GM21447 (cell line): Measurements from ENCODE around the gene FRZB.

Experiments used
- ATAC-seq: cut with Tn5 transposase; IDR thresholded peaks from one replicate; pipeline ENCODE4 v1.9.1; 2021; ENCODE audit not compliant: unreplicated experiment

Gene FRZB

DNA sequence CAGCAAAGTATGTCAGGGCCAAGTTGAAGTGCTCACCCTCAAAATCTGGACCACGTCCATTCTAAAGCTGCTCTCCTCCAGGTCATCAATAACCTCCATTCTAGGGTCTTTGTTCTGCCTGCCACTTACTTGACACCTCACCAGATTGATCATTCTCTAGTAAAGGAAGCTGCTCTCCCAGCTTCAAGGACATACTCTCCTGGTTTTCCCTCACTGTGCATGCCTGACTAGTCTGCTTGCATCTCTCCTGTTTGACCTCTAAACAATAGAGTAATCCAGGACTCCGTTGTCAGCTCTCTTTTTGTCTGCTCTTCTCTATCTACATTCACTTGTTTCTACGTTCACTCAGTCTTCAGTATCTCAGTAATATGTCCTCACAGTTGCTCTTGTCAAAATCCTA lies 59.1 kb downstream of the FRZB start:
- no peak for ATAC-seq

DNA sequence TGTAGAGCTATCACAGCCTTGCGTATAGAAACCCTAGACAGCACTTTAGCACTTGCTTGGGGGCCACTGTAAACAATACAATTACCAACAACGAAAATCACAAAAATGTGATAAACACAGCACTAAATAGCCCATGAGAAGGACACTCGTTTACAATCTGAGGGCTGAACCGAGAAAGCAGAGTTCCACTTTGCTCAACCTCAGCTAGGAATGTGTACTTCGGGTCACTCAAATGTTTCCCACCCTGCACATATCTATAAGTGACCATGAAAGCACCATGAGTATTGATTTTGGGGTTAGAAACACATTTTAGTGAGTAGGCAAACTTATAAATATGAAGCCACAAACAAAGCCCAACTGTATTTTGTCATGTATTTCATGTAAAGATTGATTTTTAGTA lies 62.3 kb downstream of the FRZB start:
- no peak for ATAC-seq

DNA sequence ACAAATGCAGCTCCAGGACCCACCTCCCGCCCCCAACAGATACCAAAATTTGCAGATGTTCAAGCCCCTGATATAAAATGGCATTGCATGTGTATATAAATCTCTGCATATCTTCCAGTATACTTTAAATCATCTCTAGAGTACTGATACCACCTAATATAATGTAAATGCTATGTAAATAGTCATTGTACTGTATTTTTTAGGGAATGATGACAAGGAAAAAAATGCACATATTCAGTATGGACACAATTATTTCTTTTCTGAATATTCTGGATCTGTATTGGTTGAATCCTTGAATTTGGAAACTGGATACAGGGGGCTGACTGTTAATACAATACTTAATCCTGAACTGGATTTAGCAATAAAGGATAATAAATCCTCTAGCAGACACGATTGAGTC lies 67.7 kb downstream of the FRZB start:
- ATAC-seq = no peak

DNA sequence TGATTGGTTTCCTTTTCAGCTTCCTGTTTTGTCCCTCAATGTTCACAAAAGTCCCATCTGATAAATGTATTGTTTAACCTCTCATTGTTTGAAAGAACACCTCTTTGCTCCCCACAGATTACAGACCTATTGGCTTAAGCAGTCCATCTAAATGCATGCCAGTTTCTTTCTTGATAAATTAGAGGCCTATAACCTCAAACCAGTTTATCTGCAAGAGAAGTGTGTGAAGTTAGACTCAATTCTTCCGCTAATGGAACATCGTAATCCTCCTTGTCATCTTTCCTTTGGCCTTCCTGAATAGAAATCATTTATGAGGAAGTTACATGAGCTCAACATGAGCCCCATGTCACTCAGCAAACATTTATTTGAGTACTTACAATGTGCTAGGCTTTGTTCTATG lies 74.0 kb downstream of the FRZB start:
- ATAC-seq = no peak

DNA sequence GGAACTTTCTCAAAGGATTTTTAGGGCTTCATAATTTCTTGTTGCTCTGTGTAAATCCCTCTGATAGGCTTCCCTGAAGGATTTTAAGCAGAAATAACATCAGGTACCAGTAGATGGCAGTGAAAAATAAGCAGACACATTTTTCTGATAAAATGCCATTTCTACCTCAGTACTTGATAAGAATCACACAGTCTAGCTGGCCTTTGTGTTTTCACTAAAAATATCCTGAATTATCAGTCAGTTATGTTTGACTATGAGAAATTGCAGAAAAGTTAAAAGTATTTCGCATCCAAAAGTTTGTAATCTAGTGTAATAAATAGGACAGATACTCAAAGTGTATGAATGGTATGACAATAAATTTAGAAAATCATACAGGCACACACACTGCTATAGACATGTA lies 81.7 kb downstream of the FRZB start:
- no peak for ATAC-seq

DNA sequence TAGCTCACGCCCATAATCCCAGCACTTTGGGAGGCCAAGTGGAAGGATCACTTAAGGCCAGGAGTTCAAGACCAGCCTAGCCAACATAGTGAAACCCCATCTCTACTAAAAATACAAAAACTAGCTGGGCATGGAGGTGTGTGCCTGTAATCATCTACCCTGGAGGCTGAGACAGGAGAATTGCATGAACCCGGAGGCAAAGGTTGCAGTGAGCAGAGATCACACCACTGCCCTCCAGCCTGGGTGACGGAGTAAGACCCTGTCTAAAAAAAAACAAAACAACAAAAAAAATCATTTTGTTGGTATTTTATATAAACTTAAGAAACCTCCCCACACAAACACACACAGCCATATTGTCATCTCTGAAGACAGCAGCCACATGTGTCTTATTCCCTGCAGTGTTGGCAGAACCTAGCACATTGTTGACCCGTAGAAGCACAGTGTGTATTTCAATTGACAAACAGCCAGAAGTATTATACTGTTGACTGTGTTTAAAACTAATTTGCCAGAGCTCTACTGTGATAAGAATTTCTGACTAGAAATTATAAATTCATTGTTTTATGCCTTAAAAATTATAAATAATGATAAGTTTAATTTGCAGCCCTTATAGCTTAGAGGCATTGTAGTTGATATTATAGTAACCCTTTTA lies 82.3 kb downstream of the FRZB start:
- ATAC-seq = no peak
